NB4 (cell line): Measurements from ENCODE around the gene COG7.

ENCODE experiments used
- POLR2A ChIP-seq: IDR thresholded peaks from 2 replicates; pipeline ENCODE4 v1.6.1; 2011; ENCODE audit warnings: mild to moderate bottlenecking; ENCODE audit not compliant: insufficient read length; ENCODE audit errors: extremely low read depth
- TF ChIP-seq, protein P1 (sequence below): IDR thresholded peaks from one replicate; pipeline ENCODE4 v1.5.1; 2012; ENCODE audit warnings: low read depth, low read length

DNA sequence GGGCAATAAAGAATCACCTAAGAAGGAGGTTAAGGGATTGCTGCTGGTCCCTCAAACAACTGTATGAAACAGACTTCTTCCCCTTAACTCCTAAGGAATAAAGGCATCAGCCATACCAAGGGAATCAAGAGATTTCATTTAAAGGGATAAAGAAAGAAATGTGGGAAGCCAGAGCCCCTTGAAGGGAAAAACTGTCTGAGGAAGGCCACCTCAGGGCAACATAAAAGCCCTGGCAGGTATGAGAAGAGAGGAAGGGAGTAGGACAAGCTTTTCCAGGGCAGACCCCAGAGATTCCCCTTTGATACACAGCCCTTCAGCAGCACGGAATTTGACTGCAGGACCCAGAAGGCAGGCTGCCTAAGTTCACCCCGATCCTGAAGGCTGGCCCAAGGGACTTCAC, 43.5 kb downstream of the COG7 start:
- TF ChIP-seq POLR2A: no peak
- TF ChIP-seq, protein P1, sequence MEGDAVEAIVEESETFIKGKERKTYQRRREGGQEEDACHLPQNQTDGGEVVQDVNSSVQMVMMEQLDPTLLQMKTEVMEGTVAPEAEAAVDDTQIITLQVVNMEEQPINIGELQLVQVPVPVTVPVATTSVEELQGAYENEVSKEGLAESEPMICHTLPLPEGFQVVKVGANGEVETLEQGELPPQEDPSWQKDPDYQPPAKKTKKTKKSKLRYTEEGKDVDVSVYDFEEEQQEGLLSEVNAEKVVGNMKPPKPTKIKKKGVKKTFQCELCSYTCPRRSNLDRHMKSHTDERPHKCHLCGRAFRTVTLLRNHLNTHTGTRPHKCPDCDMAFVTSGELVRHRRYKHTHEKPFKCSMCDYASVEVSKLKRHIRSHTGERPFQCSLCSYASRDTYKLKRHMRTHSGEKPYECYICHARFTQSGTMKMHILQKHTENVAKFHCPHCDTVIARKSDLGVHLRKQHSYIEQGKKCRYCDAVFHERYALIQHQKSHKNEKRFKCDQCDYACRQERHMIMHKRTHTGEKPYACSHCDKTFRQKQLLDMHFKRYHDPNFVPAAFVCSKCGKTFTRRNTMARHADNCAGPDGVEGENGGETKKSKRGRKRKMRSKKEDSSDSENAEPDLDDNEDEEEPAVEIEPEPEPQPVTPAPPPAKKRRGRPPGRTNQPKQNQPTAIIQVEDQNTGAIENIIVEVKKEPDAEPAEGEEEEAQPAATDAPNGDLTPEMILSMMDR: no peak
